Activated T-cell treated with anti-CD3 and anti-CD28 coated beads, Interleukin-2, amount 50 U/mL, for 48 hours (primary cell): ENCODE results near the gene OR1L8.
"Not testable (repeated sequence)": the region's sequence is repeated elsewhere in the genome, so short reads cannot be mapped to it uniquely, and the experiment has no call there.

Experiments
- DNase-seq, 2 experiments: peaks; one replicate each; pipeline ENCODE4 v3.0.0-alpha.2; 2020

The OR1L8 gene, protein sequence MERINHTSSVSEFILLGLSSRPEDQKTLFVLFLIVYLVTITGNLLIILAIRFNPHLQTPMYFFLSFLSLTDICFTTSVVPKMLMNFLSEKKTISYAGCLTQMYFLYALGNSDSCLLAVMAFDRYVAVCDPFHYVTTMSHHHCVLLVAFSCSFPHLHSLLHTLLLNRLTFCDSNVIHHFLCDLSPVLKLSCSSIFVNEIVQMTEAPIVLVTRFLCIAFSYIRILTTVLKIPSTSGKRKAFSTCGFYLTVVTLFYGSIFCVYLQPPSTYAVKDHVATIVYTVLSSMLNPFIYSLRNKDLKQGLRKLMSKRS

GRCh38 chr9:122583284-122583683 lies at the start of gene OR1L8:
Gene OR1L8 (minus strand): TSS chr9:122583384. CDS start chr9:122568477, 14,907 bp downstream.
- DNase-seq = not testable (repeated sequence)

DNA sequence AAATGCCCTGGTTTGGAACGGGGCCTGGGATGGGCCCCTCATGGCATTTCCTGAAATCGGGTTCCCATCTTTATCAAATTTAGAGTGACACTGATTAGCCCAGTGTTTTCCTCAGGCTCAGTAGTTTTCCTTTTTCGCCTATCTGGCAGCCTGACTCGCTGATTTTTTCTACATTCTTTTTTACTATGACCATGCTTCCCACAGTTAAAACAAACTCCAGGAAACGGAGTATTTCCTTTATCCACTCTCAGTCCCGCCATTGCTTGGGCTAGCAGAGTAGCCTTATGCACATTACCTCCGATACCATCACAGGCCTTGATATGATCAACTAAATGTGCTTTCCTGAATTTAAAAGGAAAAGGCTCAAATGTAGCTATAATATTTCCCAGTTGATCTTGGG lies 36.8 kb upstream of the OR1L8 start:
- DNase-seq = no peak

GRCh38 chr9:122614362-122614761 lies 31.2 kb upstream of the OR1L8 start, which contains the start of gene OR1Q1:
Gene OR1Q1 (plus strand): TSS chr9:122614738. CDS start chr9:122614738, 0 bp downstream.
- no peak for DNase-seq

DNA sequence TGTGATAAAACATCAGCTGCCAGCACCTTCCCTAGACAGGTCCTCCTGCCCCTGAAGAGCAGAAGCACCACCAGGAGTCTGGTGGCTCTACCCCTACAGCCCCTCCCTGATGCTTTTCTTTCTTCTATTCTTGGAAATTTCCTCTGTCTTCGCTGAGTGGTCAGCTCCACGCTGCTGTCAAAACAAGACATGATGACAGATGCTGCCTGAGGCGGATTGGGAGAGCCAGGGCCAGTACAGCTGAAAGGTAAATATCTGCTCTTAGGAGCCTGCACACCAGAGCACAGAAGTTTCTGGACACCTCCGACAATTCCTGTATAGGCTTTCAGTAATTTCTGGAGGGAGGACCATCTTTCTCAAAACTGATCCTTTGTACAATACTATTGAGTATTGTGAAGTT lies 26.6 kb upstream of the OR1L8 start:
- DNase-seq = no peak

DNA sequence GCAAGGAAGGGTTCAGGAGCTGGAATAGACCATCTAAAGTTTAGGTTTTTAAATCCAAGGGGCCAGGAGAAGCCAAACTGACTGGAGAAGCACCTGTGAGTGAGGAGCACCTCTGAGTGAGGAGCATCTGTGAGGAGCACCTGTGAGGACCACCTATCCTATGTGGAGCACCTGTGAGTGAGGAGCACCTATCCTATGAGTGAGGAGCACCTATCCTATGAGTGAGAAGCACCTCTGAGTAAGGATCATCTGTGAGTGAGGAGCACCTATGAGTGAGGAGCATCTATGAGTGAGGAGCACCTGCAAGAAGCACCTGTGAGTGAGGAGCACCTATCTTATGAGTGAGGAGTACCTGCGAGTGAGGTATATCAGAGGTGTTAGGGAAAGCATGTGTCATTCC lies 23.4 kb upstream of the OR1L8 start:
- no peak for DNase-seq

DNA sequence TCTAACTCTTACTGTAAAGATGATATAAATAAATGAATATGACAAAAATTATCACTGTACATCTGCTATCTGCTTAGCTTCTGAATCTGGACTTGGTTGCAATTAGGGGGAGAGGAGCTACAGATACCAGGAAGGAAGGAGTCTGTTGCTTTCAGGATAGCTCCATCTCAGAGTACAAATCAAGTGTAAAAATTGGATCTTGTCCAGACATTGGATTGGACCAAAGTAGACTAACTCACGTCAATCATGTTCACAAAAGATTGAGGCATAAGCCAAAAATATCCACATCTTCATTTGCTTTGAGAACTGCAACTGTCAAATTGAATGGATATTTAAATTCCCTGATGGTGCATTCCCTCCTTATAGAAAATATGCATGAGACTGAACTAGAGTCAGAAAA lies 22.5 kb upstream of the OR1L8 start:
- DNase-seq = no peak

DNA sequence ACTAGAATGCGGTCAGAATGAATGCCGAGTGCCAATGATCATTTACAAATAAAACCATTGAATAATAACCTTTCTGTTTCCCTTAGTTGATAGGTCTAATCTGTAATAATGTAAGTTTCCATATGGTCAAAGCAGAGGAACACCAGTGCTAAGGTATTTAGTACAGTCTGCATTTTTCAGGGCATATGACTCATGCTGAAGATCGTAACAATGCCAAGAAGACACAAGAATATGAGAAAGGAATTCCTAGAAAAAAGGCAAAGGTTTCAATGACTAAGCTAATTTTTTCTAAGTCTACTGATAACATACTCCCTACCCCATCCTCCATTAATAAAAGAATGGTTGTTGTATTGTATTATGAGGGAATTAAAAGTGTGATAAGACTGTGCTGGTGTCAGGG lies 2.8 kb downstream of the OR1L8 start:
- no peak for DNase-seq

GRCh38 chr9:122579874-122580273 lies 3.3 kb downstream of the OR1L8 start:
- DNase-seq = no peak

GRCh38 chr9:122572456-122572855 lies 10.7 kb downstream of the OR1L8 start:
- no peak for DNase-seq

GRCh38 chr9:122567901-122568300 lies 15.3 kb downstream of the OR1L8 start:
- no peak for DNase-seq

GRCh38 chr9:122562134-122562760 lies 20.9 kb downstream of the OR1L8 start:
- DNase-seq = peak in 1 of 2 experiments; percentile 37

DNA sequence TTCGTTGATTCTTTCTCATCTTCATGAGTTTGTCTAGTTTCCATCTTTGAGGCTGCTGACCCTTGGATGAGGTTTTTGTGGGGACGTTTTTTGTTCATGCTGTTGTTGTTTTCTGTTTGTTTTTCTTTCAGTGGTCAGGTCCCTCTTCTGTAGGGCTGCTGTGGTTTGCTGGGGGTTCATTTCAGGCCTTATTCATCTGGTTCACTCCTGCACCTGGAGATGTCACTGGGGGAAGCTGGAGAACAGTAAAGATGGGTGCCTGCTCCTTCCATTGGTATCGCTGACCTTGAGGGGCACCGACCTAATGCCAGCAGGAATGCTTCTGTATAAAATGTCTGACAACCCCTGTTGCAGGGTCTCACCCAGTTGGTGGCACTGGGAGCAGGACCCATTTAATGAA lies 21.7 kb downstream of the OR1L8 start:
- DNase-seq = no peak

DNA sequence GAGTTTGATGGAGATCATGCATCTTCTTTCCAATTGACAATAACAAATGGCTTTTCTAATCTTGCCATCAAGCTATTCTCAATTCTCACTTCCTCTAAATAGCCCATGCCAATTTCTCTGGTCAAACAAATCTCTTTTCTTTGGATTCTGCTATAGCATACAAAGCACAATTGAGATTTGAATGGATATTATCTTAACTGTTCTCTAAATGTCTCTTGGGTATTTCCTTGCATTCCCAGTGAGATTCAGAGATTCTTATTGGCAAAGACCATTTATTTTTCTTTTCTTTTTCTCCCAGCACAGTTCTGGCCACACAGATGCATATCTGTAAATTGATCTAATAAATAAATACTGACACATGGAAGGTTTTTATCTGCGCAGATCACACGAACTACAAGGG lies 30.4 kb downstream of the OR1L8 start, which contains the start of gene OR1N2:
OR1N2 (plus strand) TSS at position 301 of the 400 bp plus-strand sequence. CDS start 100 bp downstream, outside the sequence.
- no peak for DNase-seq

- DNase-seq = no peak
These were observed 31.8 kb downstream of the OR1L8 start for GRCh38 chr9:122551371-122551770.

DNA sequence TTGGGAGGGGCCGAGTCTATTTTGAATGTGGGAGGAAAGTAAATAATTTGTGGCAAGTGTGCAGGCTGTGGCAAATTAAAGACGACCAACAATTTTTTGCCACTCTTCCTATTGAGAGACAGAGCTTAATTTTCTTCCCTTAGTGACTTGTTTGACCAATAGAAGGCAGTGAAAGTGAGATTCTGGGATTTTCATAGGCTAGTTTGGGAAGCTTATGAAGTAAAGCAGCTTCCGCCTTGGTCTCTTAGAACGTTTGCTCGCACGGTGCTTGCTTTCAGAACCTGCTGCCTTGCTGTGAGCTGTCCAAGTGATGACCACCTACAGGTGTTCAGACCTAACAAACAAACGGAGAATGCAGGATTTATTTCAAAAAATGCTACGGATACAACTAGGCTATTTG lies 37.0 kb downstream of the OR1L8 start:
- DNase-seq = no peak

GRCh38 chr9:122538757-122539156 lies 44.4 kb downstream of the OR1L8 start:
- DNase-seq = no peak

GRCh38 chr9:122537066-122537465 lies 46.1 kb downstream of the OR1L8 start:
- not testable (repeated sequence) for DNase-seq

GRCh38 chr9:122536134-122536533 lies 47.0 kb downstream of the OR1L8 start:
- DNase-seq = no peak

DNA sequence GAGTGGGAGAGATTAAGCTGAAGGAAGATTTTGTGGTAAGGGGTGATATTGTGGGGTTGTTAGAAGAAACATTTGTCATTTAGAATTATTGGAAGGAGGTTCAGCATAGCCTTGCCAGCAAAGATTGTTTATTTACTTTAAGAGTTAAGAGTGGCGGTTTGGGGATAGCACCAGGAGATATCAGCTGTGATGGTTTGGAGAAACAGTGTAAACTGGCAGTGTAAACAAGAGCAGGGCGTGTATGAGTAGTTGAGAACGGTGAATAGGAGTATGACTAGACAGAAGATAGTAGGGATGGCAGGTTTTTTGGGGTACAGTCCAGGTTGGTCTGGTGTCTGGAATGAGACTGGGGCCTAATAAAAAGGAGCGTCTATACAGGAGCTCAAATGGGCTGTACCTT lies 52.0 kb downstream of the OR1L8 start:
- not testable (repeated sequence) for DNase-seq

GRCh38 chr9:122527193-122527592 lies 56.0 kb downstream of the OR1L8 start, which contains the start of gene OR1N1:
Gene OR1N1 (minus strand): TSS chr9:122527293. CDS start chr9:122527293, 0 bp downstream.
- DNase-seq = no peak

- peak; percentile 22 to 25 for DNase-seq
These were observed 56.6 kb downstream of the OR1L8 start for GRCh38 chr9:122526602-122527001.

GRCh38 chr9:122519376-122519775 lies 63.8 kb downstream of the OR1L8 start:
- no peak for DNase-seq

- DNase-seq = no peak
These were observed 64.3 kb downstream of the OR1L8 start, which contains the start of gene OR1J4 for GRCh38 chr9:122518841-122519240. Gene OR1J4 (plus strand): TSS chr9:122519141. CDS start chr9:122519141, 0 bp downstream.

DNA sequence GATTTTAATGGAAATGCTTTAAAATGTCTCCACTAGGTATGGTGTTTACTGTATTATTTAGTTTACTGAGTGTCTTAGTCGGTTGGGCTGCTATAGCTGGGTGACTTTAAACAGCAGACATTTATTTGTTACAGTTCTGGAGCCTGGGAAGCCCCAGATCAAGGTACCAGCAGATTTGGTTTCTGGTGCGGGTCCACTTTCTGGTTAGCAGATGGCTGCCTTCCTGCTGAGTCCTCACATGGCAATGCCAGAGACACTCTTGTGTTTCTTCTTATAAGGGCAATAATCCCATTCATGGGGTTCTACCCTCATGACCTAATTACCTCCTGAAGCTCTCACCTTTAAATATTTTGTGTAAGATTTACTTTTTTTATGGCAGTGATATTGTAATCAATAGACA lies 65.0 kb downstream of the OR1L8 start:
- no peak for DNase-seq
